Right lobe of liver (tissue), 4 donors: ENCODE measurements around the gene TBC1D8.

Source experiments
- CTCF ChIP-seq, 4 donors: fragments of 200-600 bp in 3 of 4; fragments of 450-650 bp in 1 of 4; IDR thresholded peaks; one replicate each; pipeline versions ENCODE4 v1.5.1 to v1.8.0; 2016 to 2022; ENCODE audit warnings: antibody characterized with exemption in 4 of 4, mild to moderate bottlenecking in 2 of 4
- POLR2A ChIP-seq: fragments of 450-650 bp; IDR thresholded peaks from one replicate; pipeline ENCODE4 v1.6.1; 2017; ENCODE audit warnings: antibody characterized with exemption, mild to moderate bottlenecking
- donor health status: DM: no; HTN: no; CAD: no.
- donor health status: DM: no; HTN: no; CAD: no.
- donor health status: DM: no; HTN: yes; CAD: no.

- TF ChIP-seq CTCF (IDR thresholded peaks at IDR 0.05) (no peak), POLR2A (no peak)
These were observed 33.9 kb upstream of the TBC1D8 start for GRCh38 chr2:101185085-101185484.
